HG02840 (cell line): Measurements from ENCODE around the gene GLIPR2.
"Not testable (repeated sequence)": the region's sequence is repeated elsewhere in the genome, so short reads cannot be mapped to it uniquely, and the experiment has no call there.

Experiments
- ATAC-seq: cut with Tn5 transposase; IDR thresholded peaks from one replicate; pipeline ENCODE4 v1.9.1; 2021; ENCODE audit warnings: mild to moderate bottlenecking, moderate library complexity, moderate number of reproducible peaks; ENCODE audit not compliant: unreplicated experiment, low FRiP score

The GLIPR2 gene

GRCh38 chr9:36142510-36143244 lies 6.1 kb downstream of the GLIPR2 start:
- no peak for ATAC-seq

- ATAC-seq: no peak
Observed at GRCh38 chr9:36143245-36143641, 6.7 kb downstream of the GLIPR2 start.

- no peak for ATAC-seq
Observed at GRCh38 chr9:36144309-36145232, 8.0 kb downstream of the GLIPR2 start.

GRCh38 chr9:36145970-36146369 lies 9.4 kb downstream of the GLIPR2 start:
- ATAC-seq: no peak

- no peak for ATAC-seq
Observed at GRCh38 chr9:36146651-36147050, 10.1 kb downstream of the GLIPR2 start.

GRCh38 chr9:36147441-36148175 lies 11.1 kb downstream of the GLIPR2 start:
- ATAC-seq: no peak

- ATAC-seq: no peak
Observed at GRCh38 chr9:36148311-36149051, 11.9 kb downstream of the GLIPR2 start.

GRCh38 chr9:36149197-36149596 lies 12.7 kb downstream of the GLIPR2 start:
- ATAC-seq: no peak

- no peak for ATAC-seq
Observed at GRCh38 chr9:36150574-36151315, 14.2 kb downstream of the GLIPR2 start.

- peak; percentile 85 for ATAC-seq
Observed at GRCh38 chr9:36151316-36152210, 15.0 kb downstream of the GLIPR2 start.

- no peak for ATAC-seq
Observed at GRCh38 chr9:36152741-36153438, 16.4 kb downstream of the GLIPR2 start.

- no peak for ATAC-seq
Observed at GRCh38 chr9:36153746-36154145, 17.2 kb downstream of the GLIPR2 start.

GRCh38 chr9:36154331-36154952 lies 17.9 kb downstream of the GLIPR2 start:
- ATAC-seq: no peak

GRCh38 chr9:36156116-36156515 lies 19.6 kb downstream of the GLIPR2 start:
- no peak for ATAC-seq

GRCh38 chr9:36158122-36158521 lies 21.6 kb downstream of the GLIPR2 start:
- ATAC-seq: no peak

- no peak for ATAC-seq
Observed at GRCh38 chr9:36158917-36159316, 22.4 kb downstream of the GLIPR2 start.

GRCh38 chr9:36159509-36159908 lies 23.0 kb downstream of the GLIPR2 start:
- not testable (repeated sequence) for ATAC-seq
